Measurements from ENCODE around the gene SNX5.

GRCh38 chr20:17921774-17922173, 46.8 kb downstream of the SNX5 start:
- TF ChIP-seq, protein P1, sequence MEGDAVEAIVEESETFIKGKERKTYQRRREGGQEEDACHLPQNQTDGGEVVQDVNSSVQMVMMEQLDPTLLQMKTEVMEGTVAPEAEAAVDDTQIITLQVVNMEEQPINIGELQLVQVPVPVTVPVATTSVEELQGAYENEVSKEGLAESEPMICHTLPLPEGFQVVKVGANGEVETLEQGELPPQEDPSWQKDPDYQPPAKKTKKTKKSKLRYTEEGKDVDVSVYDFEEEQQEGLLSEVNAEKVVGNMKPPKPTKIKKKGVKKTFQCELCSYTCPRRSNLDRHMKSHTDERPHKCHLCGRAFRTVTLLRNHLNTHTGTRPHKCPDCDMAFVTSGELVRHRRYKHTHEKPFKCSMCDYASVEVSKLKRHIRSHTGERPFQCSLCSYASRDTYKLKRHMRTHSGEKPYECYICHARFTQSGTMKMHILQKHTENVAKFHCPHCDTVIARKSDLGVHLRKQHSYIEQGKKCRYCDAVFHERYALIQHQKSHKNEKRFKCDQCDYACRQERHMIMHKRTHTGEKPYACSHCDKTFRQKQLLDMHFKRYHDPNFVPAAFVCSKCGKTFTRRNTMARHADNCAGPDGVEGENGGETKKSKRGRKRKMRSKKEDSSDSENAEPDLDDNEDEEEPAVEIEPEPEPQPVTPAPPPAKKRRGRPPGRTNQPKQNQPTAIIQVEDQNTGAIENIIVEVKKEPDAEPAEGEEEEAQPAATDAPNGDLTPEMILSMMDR (IDR thresholded peaks at IDR 0.05), result no peak
- no peak for TF ChIP-seq ZFX (IDR thresholded peaks at IDR 0.05; ENCODE audit: borderline replicate concordance)
